ENCODE results near the gene CEP95.
"Not testable (repeated sequence)": the region's sequence is repeated elsewhere in the genome, so short reads cannot be mapped to it uniquely, and the experiment has no call there.

The CEP95 gene, protein sequence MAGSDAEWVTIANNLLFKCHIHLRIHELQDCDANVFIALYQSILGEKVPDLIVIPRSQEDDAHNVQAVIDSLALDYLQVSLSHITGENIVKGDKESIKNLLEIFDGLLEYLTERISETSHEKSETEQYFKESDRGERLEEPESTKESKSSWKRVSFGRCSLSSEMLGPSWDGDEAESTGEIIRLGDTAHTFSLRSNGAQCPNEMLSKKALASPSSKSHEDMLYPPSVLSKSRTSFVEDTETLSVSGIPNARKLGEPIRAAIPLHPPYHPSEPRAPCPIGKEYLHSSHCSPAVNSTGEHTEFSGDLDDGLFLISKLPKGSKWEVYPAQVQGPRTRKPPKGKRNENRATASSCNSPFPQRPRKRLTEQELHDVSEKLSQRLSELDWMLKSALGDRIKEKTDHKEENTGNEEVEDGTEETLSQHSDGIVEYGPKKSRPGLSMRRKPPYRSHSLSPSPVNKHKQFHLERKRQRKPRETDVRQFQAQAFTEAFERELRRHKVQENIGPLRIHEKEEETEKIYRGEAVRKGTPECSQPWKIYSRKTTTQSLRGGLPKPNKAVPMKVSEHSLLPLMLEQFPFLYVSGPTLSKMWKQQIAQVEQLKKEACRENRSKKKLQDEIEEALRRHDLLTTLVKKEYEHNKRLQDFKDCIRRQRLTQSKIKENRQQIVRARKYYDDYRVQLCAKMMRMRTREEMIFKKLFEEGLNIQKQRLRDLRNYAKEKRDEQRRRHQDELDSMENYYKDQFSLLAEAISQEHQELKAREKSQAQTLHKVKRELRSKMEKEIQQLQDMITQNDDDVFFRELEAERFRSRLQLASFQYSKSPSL

DNA sequence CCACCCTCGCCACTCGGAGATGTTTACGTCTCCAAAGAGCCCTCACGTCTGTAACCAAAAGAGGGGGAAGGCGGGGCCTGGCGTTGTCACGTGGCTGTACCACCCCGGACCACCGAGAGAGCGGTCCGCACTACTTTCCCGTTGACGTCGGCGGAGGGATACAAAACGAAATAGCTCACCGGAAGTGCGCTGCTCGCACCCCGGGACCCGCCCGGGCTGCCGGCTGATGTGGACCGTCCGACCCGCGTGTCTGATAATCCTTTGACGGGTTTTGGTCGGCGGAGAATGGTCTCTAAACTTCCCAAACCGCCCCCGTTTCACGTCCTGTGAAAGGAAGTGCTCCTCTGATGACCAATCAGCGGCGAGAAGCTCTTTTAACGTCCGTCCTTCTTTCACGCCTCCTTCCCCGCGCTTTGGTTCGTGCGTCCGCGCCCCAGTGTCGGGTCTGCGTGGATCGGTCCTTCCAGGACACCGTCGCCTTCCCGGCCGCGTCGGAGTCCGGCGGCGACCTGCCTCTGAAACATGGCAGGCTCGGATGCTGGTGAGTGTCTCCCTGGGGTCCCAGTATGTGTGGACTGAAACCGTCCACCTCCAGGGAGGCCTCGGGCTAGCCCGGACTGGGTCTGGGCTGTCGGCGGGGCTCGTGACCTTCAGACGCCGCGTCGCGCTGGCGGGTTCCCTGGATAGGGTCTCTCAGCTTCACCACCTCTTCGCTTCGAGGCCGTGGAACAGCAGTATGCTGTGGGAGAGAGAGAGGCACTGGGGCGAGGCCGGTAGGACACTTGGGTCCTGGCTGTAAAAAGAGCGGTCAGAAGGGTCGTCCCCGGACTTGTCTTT lies at the start of gene CEP95:
Gene CEP95 (plus strand): TSS at position 402 of the 837 bp plus-strand sequence. CDS start 121 bp downstream, at position 523.
- peak; percentile 93 for DNase-seq

DNA sequence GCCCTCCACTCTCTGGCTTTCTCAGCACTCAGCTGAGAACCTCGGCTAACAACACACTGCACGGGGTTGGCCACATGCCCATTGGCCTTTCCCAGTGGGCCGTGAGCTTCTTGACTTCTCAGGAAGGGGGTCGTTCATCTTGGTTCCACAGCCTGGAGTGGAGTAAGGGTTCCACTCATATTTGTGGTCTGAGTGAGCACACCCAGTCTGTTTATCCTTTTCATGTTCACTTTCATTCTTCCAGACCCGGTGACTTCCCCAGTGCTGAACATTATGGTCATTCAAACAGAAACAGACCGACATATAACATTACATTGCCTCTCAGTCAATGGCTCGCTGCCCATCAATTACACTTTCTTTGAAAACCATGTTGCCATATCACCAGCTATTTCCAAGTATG lies 49.6 kb upstream of the CEP95 start:
- DNase-seq: no peak

DNA sequence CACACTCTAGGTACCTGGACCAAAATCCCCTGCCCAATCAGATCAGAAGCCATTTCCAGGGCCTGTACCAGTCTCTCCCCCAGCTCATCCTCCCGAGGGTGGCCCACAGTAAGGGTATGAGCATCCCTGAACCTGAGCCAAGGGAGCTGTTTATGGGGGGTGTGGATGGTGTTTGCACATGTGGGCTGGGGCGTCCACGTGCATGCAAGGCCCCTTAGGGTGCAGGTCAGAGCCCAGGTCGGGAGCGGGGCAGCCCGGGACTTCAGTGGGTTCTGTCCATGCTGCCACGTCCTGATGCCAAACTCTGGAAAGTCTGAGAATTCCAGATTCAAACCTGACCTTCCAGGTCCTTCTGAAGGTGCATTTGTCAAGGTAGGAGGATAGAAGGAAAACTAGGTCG lies 48.0 kb upstream of the CEP95 start:
- no peak for DNase-seq

DNA sequence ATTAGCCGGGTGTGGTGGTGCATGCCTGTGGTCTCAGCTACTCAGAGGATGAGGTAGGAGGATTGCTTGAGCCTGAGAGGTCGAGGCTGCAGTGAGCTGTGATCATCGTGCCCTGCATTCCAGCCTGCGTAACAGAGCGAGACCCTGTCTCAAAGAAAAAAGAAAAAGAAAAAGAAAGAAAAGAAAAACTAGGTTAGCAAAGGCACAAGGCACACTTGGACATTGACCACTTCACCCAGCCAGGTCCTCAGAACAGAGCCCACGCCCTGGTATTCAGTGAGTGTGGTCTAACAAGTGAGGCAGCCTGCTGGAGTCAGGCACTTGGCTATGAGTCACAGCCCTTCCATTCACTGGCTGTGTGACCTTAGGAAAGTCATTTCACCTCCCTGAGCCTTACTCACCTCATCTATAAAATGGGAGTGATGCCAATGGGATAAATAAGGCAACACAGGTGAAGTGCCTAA lies 47.5 kb upstream of the CEP95 start:
- no peak for DNase-seq

DNA sequence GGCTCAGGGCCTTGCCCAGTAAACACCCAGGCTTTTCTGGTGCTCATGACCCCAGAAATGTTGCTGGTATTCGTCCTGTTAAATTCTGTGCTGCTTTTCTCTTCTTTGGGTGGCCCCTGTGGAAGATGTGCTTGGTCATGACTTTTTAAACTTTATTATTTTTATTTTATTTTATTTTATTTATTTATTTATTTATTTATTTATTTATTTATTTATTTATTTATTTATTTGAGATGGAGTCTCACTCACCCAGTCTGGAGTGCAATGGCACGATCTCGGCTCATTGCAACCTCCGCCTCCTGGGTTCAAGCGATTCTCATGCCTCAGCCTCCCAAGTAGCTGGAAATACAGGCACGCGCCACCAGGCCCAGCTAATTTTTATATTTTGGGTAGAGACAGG lies 47.0 kb upstream of the CEP95 start:
- DNase-seq: not testable (repeated sequence)

DNA sequence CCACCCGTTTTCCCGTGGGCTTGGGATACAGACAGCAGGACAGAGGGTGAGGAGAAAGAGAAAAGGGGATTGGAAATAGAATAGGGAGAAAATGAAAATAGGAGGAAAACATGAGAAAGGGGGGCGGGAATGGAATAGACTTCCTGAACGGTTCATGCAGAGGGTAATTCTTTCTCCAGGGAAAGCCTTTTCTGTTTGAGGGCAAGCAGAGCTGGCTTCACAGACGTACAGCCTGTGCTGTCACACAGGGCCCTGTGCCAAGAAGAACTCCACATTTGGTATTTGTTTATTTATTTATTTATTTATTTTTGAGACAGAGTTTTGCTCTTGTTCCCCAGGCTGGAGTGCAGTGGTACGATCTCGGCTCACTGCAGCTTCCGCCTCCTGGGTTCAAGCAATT lies 45.8 kb upstream of the CEP95 start:
- no peak for DNase-seq

DNA sequence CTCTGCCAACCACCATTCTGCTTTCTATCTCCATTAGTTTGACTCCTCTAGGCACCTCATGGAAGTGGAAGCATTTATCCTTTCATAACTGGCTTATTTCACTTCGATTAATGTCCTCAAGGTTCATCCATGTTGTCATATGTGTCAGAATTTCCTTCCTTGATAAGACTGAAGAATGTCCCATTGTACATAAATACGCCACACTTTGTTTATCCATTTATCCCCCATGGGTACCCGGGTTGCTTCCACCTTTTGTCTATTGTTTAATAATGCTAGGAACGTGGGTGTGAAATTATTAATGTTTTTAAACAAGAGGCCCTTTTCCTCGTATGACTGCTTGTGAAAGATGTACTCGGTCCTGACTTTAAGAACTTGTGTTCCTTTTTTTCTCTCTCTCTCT lies 45.0 kb upstream of the CEP95 start:
- no peak for DNase-seq

DNA sequence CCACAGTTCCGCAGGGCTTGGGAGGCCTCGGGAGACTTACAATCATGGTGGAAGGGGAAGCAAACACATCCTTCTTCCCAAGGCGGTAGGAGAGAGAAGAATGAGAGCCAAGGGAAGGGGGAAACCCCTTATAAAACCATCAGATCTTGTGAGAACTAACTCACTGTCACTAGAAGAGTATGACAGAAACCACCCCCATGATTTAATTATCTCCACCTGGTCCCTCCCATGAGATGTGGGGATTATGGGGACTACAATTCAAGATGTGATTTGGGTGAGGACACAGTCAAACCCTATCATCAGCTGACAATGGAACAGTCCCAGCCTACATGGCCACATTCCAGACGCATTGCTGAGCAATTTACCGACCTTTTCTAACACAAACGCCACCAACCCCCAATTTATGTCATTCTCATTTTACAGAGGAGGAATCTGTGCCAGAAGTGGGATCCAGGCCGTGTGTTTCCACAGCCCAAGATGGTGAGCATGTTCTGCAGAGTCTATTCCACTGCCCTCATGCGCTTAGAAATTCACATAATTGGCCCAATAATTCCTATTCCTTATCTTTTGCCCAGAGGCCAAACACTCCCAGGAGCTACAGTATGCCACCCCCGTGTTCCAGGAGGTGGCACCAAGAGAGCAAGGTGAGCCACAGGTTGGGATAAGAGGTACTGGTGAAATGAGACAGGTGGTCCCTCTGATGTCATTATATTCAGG lies 40.6 kb upstream of the CEP95 start:
- DNase-seq: no peak

DNA sequence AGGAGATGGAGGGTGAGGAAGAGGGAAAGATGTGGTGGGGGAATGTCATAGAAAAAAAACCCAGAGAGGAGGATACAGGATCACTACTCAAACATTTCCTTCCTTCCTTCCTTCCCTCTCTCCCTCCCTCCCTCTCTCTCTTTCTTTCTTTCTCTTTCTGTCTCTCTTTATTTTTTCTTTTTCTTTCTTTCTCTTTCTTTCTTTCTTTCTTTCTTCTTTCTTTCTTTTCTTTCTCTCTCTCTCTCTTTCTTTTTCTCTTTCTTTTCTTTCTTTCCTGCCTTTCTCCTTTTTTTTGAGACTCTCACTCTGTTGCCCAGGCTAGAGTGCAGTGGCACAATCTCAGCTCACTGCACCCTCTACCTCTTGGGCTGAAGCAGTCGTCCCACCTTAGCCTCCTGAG lies 39.9 kb upstream of the CEP95 start:
- DNase-seq: not testable (repeated sequence)

DNA sequence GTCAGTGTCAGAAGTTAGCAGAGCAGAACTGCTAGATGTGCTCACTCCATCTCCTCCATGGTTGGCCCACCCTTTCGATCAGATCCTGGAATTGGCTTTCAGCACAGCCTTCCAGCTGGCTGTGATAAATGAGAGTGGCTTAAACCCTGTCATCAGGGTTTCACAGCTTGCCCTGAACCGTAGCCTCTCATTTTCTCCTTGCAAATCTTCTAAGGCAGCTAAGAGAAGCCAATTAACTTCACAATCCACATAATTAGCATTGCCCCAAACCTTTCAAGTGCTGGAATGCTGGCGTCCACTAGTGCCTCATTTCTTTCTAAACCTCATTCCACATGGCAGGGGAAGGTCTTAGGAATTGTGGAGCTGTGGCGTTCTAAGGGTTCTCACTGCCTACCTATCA lies 36.2 kb upstream of the CEP95 start:
- no peak for DNase-seq

DNA sequence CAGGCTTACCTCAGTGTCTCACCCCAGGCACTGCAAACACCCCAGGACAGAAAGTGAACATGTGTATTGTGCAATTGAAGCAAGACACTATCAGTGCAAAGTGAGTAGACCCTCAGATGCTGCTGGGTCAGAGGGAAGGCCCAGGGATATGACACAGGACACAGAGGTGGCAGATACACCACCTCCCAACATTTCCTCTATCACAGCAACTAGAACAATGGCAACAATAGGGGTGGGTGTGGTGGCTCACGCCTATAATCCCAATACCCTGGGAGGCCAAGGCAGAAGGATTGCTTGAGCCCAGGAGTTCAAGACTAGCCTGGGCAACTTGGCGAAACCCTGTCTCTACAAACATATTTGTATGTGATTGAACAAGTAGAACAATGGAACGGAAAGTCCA lies 35.3 kb upstream of the CEP95 start:
- no peak for DNase-seq

DNA sequence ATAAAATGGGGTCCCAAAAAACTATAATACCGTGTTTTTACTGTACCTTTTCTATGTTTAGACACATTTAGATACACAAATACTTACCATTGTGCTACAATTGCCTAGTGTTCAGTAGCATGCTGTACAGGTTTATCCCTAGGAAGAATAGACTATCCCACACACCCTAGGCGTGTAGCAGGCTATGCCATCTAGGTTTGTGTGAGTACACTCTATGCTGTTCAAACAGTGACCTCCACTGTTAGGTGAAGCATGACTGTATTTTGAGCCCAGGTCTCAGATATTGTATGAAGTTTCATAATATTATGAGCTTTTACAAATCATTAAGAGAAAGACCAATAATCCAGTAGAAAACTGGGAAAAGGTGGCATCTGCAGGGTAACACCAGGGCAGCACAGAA lies 34.2 kb upstream of the CEP95 start:
- no peak for DNase-seq

DNA sequence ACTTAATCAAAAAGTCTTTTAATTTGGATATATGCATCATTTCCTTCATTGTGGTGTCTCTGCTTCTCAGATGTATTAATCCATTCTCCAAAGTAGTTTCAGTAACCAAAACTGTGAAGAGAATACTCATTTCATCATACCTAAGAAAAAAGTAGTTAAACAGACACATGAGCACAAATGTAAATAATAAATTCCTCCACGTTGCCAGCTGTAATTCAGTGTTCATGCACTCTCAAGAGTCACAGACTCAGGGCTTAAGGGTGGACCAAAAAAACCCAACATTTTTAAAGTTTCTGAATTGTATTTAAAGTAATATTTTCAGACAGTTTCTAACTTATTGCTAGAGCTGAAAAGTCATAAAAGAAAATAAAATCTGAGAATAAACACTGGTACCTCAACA lies 28.9 kb upstream of the CEP95 start:
- DNase-seq: no peak

DNA sequence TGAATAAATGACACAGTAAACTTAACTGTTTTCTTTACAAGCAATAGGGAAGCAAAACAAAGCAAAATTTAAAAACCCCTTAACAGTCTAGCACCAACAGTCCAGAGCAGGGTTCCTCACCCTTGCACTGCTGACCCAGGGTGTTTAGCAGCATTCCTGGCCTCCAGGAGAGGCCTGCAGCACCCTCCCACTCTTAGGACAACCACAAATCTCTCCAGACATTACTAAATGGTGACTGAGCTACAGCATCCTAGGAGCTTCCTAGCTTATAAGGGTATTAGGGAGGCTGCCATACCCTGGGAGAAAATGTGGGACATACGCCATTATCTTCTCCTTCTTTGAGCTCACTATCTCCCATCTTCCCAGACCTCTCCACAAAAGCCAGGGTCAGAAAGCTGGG lies 25.8 kb upstream of the CEP95 start:
- no peak for DNase-seq

DNA sequence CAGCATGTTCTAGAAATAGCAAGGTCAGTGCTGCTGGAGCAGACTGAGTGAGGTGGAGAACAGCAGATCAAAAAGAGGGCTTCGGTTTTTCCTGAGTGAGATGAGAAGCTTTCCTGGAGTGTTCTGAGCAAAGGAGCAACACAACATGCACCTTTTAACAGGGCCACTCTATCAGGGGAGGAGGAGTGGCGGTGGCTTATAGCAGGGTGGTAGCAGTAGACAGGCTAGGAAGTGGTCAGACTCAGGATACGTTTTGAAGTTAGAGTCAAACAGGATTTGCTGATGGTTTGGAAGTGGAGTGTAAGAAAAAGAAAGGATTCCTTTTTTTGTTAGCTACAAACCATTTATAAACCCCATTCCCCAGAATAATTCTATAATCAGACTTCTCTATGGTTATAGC lies 22.4 kb upstream of the CEP95 start:
- no peak for DNase-seq

DNA sequence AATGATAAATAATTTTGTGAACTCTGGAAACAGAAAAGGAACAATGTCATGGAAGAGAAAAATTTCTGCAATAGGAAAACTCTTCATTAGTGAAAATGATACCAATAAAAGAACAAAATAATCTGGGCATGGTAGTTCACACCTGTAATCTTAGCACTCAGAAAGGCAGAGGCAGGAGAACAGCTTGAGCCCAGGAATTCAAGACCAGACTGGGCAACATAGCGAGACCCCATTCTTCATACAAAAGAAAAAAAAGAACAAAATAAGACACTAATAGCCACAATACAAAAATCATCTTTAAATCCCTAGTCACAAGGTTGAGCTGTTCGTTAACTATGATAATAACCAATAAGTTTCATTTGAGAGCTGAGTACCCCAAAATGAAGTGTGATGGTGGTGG lies 18.5 kb upstream of the CEP95 start:
- DNase-seq: no peak

DNA sequence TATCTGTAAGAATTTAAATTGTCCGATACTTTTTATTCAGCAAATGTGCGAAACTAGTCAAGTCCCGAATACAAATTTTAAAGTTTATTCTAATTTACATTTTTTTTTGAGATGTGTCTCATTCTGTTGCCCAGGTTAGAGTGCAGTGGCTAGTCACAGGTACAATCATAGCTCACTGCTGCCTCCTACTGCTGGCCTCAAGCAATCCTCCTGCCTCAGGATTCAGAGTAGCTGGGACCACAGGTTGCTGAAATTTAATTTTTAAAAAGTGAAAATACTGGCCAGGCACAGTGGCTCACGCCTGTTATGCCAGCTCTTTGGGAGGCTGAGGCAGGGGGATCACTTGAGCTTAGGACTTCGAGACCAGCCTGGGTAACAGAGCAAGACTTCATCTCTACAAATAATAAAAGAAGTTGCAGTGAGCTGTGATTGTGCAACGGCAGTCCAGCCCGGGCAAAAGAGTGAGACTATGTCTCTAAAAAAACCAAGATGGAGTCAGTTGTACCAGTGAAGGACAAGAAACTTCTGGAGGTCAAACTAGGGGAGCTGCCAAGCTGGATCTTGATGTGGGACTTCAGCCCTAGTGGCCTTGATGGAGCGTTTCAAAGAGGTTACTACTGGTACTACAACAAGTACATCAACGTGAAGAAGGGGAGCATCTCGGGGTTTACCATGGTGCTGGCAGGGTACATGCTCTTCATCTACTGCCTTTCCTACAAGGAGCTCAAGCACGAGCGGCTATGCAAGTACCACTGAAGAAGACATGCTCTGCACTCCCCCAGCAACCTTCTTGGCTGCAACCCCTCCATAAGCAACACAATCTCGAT lies 15.5 kb upstream of the CEP95 start:
- DNase-seq: peak; percentile 53

DNA sequence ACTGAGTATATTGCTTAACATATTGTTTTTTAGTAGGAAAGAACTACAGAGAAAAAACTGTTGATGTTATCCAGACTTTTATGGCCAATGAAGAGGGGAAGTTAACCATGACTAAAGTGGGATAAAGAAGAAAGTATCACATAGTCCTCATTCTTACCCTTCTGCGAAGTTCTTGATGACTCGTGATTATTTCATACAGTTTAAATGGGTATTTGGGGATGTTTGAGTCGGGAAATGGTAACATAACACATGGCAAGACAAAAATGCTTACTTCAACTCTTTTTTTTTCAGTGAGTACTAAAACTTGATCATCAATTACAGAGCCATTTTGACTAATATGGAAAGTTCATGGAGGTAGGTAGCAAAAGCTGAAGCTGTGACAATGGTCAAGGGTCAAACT lies 14.8 kb upstream of the CEP95 start:
- no peak for DNase-seq

DNA sequence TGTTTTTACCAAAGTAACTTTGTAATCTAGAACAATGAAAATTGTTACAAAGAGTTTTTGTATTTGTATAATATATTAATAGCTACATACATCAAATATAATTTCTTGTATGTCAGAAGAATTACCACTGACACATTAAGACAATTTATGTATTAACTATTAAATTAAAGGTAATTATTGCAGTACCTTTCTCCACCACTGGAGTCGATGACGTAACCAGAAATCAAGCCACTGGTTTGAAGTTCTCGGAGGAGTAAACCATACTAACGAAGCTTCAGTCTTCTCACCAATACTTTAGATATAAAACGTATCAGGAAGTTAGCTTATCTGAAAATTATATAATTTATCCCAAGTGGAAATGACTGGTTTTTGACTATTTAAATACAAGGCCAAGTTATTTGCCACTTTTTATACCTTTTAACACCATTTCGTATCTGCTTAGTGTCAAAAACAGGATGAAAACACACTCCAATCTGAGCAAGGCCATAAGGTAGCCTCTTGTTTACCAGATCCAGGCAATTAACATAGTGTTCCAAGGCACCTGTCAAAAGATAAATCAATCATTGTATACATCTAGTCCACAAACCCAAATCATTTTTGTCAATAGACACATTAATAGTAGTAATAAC lies 14.2 kb upstream of the CEP95 start:
- DNase-seq: no peak

DNA sequence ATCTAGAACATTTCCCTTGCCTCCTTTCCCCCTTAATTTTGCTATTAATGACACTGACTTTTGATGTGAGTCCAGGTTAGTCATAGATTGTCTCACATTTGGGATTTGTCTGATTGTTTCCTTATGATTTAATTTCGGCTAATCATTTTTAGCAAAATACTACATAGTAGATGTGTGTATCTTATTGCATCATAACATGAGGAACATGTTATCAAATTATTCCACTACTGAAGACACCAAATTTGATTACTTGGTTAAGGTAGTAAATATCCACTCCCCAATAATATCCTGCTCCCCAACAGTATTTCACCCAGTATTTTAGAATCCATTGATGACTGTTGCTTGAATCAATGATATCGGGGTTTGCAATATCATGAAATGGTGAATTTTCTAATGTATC lies 12.7 kb upstream of the CEP95 start:
- no peak for DNase-seq

DNA sequence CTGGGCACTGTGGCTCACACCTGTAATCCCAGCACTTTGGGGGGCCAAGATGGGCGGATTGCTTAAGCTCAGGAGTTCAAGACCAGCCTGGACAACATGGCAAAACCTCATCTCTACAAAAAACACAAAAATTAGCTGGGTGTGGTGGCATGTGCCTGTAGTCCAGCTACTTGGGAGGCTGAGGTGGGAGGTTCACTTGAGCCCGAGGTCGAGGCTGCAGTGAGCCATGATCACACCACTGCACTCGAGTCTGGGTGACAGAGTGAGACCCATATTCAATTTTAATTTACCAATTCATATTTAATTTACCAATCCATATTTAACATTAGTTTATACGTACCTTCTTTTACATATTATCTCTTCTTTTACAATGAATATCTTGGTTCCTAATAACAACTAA lies 11.5 kb upstream of the CEP95 start:
- not testable (repeated sequence) for DNase-seq

Measured in activated CD4-positive, alpha-beta T cell treated with anti-CD3 and anti-CD28 coated beads, Interleukin-2, amount 50 U/mL, for 1 hour (primary cell).